Putamen (tissue), 1 donor: ENCODE results near the gene CCSAP.
"Not testable (repeated sequence)": the region's sequence is repeated elsewhere in the genome, so short reads cannot be mapped to it uniquely, and the experiment has no call there.

ENCODE experiments used
- DNase-seq: peaks from one replicate; pipeline ENCODE4 v3.0.0-alpha.2; 2016; ENCODE audit warnings: low spot score

CCSAP gene, protein sequence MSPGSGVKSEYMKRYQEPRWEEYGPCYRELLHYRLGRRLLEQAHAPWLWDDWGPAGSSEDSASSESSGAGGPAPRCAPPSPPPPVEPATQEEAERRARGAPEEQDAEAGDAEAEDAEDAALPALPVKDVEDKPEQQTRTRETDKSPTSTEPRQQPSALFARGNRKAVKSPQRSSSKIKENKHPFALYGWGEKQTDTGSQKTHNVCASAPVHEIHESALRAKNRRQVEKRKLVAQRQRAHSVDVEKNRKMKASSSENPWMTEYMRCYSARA

DNA sequence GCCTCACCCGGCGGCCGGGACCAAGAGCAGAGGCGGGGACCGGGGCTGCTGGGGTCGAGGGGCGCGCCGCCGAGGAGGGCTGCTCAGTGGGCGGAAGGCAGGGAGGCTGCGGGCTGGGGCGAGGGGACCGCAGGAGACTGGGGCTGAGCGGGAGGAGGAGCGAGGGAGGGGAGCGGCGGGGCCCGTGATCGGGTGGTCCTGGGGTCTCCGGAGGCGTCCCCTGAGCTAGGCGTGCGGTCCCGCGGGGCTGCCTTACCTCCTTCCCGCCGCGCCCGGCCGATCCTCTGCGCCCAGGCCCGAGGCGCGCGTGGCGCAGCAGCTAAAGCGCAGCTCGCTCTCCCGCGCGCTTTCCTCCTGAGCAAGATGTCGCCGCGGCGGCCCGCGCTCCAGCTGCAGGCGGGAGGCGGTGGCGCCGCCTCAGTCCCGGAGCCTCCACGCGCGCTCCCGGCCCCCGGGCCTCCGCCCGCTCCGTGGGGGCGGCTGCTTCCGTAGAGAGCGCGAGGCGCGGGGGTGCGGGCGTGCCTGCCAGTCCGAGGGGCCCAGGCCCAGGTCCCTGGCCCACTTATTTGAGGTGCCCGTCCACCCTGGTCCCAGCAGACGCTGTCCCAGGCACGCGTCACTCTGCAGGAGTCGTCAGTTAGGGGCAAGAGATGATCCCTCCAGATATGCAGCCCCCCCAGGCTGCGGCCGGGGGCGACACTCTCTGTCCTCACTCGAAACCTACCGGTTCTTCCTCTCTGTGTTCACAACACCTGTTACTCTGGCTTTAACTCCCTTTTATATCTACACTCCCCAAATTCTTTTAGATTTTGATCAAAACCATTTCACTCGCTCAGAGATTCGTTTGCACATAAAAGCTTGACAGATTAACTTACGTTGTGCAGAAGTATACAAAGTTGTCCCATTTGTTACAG lies at the start of gene CCSAP:
TSS of gene CCSAP (minus strand) at position 392 of the 914 bp plus-strand sequence. CDS start 582 bp downstream, outside the sequence.
- peak; percentile 80 for DNase-seq

DNA sequence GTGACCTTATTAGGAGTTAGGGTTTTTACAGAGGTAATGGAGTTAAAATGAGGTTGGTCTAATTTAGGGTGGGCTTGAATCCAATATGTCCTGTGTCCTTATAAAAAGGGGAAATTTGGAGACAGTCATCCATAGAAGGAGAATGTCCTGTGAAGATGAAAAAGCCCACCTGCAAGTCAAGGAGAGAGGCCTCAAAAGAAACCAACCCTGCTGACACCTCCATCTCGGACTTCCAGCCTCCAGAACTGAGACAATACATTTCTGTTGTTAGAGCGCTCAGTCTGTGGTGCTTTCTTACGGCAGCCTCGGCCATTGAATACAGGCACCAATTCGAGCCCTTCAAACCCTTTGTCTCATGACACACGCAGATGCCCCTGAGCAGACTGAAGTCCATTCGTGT lies 47.3 kb upstream of the CCSAP start:
- DNase-seq = no peak

DNA sequence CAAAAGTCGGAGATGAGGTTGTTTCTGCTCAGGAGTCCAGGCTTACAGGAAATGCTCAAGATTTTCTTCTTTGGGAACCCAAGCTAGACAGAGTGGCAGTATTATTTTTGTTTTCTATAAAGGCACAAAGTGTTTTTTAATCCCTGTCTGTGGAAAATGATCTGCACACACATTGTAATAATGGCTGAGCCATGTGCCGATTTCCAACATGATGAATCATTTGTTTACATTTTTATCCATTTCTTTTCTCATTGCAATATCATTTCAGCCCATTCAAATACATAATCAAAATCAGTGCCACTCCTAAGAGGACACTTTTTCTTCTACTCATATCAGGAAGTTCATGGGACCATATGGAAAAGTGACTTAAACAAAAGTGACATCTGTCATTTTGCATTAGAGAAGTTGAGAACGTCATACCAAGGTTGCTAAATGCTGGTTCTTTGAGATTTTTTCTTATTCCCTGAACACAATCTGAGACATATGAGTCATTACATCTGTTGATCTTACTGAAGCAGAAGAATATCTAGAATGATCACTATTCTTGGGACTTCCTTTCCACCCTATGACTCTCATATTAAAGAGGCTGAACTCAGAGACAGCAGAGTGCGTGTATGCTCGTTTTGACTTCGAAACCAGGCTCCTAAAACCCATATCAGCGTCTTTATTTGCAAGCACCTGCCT lies 46.2 kb upstream of the CCSAP start:
- DNase-seq = no peak

DNA sequence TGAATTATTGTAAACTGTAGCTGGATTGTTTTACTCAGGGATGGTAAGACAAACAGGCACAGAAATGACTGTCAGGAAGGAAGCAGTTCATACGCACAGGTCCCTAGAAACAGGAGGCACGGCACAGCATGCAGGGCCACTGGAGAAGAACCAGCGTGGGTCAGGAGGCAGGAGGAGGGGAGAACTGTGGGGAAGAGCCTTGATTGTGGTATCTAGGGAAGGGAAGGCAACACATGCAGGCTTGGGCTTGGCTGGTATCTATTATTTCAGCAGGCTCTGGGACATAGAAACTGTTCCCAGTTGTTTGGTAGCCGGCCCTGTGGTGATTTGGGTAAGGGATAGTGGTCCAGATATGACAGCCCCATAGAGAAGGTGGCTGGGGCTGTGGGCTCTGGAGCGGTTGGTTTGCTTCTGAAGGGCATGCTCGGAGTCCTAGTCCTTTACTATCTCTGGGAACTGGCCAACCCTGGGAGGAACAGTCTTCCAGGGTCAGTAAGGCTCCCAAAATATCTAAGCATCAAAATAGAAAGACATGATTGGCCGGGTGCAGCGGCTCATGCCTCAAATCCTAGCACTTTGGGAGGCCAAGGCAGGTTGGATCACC lies 43.1 kb upstream of the CCSAP start:
- no peak for DNase-seq

DNA sequence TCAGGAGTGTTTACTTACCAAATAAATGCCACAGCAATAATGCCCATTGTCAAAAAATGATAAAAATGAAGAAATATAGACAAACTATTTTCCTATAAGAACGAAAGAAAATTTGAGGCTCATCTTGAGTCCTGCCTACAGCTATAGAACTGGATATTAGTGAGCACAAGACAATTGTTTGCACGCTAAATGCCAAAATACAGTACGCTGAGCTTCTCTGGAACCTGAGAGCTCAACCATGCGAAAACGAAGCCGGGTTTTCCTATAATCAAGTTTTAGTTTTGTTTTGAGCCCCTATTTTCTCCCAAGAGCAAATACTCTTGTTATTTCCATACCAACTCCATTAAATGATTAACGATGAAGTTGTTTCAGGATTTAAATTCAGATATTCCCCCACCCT lies 42.0 kb upstream of the CCSAP start:
- no peak for DNase-seq

DNA sequence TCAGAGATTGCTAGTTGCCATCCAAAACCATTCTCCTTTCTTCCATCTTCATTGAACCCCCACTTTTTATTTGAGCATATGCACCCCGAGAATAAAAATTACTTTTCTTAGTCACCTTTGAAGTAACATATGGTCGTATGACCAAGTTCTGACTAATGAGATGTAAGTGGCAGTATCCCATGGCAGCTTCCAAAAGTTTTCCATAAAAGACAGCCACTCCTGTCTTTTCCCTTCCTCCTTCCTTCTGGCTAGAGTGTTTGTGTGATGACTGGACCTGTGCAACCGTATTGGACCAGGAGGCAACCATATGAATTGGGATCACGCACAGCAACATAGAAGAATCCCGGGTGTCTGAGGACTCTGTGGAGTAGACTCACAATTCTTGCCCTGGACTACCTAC lies 41.1 kb upstream of the CCSAP start:
- no peak for DNase-seq

DNA sequence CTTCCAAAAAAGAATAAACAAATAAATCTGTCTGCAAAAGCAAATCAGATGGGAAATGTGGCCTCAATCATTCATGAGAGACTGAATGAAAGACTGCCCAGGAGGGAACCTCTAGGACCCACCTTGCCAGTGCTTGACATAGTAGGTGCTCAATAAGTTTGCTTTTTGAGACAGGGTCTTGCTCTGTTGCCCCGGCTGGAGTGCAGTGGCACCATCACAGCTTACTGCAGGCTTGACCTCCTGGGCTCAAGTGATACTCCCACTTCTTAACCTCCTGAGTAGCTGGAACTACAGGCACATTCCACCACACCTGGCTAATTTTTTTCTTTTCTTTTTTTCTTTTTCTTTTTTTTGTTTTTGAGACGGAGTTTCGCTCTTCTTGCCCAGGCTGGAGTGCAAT lies 40.3 kb upstream of the CCSAP start:
- DNase-seq = no peak

DNA sequence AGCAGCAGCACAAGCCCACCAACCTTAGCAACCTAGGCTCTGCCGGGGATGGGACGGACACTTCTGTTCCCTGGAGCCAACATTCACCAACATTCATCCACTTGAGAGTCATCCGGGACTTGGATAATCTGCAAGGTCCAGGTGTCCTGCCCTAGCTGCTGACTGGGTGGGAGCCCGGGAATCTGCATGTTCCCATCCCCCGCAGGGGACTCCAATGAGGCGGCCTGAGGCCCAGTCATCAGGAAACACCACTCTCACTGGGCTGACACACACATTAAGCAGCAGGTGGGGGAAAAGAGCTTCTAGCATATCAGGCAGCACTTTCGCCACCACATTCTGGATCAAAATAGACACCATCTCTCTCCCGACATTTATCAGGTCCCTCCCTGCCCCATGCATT lies 38.4 kb upstream of the CCSAP start:
- DNase-seq = no peak

DNA sequence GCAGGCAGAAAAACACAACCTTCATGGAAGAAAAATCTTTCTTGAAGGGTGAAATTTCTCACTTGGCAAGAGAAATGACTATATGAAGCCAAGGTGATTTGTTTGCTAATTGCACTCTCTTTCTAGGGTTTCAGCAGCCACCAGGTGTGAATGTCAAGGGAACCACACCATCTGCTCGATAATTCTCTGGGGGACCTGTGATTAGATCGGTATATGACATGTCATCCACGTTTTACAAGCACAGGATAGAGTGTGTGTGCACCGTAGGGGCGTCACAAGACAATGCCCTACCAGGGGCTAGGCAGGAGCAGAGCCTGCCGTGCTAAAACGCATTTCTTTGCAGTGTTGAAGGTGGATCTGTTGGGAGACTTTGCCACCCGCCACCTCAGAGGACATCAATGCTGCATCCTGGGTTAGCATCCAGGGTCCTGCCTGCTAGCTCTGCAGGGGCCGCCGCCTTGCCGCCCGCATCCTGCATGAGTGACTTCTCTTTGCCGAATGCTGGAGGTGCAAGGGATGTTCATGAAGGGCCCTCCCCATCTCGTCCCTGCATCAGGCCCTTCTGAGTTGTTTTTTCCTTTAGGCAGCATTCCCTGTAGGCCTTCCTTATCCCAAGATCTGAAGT lies 37.8 kb upstream of the CCSAP start:
- no peak for DNase-seq

DNA sequence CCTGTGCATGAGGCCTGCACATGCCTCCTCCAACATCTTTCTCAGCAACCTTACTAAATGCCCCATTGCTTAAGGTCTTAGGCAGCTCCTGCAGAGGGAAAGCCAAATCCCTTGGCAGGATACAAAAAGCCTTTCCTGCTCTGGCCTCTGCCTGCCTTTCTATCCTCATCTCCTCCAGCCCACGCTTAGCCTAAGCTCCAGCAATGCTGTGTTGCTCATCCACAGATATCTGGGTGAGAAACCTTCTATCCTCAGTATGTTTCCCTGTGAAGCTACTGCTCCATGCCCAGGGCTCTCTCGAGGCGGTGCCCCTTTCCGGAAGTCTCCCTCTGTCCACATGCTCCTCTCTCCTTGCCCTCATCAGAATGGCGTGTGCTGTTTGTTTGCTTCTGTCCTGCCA lies 37.0 kb upstream of the CCSAP start:
- DNase-seq = no peak

DNA sequence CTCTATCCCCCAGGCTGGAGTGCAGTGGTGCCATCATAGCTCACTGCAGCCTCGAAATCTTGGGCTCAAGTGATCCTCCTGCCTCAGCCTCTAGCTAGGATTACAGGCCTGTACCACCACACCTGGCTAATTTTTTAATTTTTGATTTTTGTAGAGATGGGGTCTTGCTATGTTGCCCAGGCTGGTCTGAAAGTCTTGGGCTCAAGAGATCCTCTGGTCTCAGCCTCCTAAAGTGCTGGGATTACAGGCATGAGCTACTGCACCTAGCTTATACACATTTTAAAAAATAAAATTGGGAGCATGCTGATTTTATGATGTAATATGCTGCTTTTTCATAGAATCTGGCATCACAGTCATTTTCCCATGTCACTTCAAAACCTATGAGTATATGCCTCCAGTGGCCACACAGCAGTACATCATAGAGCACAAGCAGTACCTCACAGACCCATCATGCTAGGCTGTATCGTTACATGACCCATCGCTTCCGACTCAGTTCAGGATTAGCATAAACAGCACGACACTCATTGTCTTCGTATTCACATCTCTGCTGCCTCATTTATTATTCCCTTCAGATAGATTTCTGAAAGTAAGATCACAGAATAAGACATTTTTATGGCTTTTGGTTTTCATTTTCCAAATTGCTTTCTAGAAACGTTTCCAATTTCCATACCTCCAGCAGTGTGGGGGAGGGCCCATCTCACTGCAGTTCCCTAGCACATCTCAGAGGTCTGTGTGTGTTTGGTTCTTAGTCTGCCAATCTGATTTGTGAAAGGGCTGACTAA lies 35.9 kb upstream of the CCSAP start:
- no peak for DNase-seq

DNA sequence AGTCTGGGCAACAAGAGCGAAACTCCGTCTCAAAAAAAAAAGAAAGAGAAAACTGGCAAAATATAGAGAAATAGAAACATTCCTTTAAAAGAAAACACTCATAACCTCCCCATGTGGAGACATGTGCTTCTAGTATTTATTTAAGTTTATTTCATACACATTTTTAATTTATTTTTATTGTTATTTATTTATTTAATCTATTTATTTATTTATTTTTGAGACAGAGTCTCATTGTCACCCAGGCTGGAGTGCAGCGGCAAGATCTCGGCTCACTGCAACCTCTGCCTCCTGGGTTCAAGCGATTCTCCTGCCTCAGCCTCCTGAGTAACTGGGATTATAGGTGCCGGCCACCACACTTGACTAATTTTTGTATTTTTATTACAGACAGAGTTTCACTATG lies 35.2 kb upstream of the CCSAP start:
- not testable (repeated sequence) for DNase-seq

DNA sequence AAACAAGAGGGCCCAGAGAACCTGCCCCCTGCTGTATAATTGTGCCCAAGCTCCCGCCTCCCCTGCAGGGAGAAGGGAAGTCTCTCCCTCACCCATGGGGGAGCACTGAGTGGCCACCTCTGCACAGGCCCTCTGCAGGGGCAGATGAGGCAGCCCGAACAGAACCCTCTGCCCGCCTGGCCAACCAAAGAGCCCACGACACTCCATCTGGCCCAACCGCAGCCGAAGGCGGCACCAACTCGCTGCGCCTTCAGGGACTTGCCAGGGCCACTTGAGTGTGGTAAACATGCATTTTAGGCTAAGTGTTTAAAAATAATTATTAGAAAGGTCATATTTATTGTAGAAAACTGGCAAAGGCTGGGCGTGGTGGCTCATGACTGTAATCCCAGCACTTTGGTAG lies 34.6 kb upstream of the CCSAP start:
- no peak for DNase-seq

DNA sequence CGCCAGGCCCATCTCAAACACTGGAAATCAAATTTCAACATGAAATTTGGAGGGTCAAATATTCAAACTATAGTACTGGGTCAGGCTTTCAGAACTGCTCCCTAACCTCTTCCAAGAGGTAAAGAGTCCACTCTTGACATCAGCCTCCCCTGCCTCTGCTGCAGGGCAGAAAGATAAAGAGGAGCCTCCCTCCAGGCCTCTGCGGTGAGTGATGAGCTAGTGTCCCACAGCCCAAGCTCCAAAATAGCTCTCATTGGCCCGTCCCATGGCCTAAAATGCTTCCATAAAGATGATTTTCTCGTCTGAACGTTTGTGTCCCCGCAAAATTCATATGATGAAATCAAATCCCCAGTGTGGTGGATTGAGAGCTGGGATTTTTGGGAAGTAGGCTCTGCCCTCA lies 33.7 kb upstream of the CCSAP start:
- DNase-seq = no peak

DNA sequence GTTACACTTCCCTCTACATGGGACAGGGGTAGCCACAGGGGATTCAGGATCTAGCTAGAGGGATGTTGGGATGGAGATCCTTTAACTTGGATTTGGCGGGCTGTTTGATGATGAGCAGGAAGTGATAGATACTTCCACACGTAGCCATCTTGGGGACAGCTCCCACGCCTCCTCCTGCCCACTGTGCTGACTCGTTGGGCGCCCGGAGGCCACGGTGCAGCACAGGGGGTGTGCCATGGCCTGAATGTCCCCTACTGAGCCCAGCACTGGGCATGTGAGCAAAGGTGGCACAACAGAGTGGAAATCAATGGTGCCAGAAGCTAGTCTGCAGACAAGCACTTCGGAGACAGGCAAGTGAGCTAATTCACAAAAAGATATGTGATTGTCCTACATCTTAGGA lies 31.6 kb upstream of the CCSAP start:
- DNase-seq = no peak

DNA sequence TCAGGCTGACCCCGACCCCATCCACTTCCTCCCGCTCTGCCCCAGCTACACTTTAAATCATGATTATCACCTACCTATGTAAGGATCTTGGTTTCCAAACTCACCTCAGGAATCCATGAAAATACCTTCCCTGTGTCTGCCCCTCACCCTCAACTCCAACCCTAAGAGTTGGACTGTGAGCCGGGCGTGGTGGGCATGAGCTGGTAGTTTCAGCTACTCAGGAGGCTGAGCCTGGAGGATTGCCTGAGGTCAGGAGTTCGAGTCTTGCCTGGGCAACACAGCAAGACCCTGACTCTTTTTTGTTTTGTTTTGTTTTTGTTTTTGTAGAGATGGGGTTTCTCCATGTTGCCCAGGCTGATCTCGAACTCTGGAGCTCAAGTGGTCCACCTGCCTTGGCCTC lies 30.5 kb upstream of the CCSAP start:
- DNase-seq = no peak

DNA sequence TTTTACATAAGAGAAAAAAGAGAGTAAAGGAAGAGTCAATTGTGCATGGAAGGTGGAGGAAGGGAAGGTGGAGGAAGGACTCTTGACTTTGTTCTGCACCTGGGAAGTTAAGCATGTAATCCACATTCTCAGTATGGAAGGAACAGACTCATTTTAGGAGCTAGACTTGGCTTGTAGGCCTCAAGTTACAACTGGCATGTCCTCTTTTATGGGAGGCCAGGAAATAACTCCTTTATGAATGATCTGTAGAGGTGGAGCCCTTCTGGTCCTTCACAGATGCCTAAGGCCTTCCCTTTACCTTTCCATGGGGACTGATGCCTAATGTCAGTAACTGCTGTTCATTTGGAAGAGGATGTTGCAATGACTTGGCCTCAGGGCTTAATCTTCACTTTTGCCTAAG lies 29.4 kb upstream of the CCSAP start:
- DNase-seq = no peak

DNA sequence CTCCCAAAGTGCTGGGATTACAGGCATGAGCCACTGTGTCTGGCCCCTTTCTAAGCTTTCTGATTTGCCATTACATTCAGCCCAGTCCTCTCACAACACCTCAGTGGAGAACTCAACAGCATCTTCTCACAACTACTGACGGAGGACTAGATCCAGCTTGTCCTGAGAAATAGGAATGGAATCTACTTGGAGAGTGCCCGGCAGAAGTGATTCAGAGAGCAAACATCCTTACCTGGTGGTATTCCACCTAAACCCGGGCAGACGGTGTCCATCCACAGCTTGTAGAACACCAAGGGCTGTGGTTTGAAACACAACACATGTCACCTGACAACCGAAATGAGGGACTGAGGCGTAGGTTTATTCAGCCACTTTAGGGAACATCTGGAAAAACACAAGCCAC lies 28.8 kb upstream of the CCSAP start:
- no peak for DNase-seq

DNA sequence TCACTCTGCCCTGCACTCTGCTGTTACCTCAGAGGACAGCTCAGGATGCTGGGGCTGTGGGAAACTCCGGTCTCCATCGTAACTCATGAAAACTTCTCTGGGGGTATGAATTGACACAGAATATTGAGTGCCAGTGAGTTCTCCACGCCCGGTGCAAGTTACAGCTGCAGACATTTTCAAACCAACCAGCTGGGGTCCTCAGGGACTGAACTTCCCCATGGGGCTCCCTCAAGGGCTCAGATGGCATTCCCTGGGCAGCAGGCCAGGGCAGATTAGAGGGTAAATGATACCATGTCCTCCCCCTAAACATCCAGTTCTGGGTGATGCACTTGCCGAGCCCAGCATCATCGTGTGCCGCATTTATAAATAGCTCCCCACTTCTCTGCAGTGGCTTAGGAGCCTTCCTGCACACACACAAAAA lies 27.8 kb upstream of the CCSAP start:
- peak; percentile 15 for DNase-seq

DNA sequence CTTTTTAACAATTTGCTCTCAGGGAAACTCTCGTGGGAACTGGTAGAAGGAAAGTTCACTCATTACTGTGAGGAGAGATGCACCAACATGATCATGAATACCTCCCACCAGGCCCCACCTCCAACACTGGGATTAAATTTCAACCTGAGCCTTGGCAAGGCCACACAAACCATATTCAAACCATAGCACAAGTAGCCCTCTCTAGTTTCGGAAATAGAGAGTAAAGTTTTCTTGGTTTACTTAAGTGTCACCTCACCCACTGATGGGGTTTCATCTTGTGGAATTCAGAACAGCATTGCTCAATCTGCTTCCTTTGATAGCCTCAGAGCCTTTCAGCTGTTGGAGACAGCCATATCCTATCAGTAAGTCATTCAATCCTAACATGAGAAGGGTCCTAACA lies 25.5 kb upstream of the CCSAP start:
- DNase-seq = no peak

DNA sequence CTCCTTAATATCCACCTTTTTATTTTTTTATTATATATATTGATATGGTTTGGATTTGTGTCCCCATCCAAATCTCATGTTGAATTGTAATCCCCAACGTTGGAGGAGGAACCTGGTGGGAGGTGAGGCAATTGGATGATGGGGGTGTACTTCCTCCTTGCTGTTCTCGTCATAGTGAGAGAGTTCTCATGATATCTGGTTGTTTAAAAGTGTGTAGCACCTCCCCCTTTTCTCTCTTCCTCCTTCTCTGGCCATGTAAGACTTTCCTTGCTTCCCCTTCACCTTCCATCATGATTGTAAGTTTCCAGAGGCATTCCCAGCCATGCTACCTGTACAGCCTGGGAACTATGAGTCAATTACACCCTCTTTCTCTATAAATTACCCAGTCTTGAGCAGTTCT lies 22.7 kb upstream of the CCSAP start:
- no peak for DNase-seq
